Activated CD8-positive, alpha-beta memory T cell treated with anti-CD3 and anti-CD28 coated beads for 24 hours (primary cell): Measurements from ENCODE around the gene BTLA.
"Not testable (repeated sequence)": the region's sequence is repeated elsewhere in the genome, so short reads cannot be mapped to it uniquely, and the experiment has no call there.

ENCODE experiments used
- DNase-seq: peaks from one replicate; pipeline ENCODE4 v3.0.0-alpha.2; 2020

BTLA gene

GRCh38 chr3:112498914-112499711 is at the start of gene BTLA:
Gene BTLA (minus strand): TSS chr3:112499472. CDS start chr3:112499358, 114 bp downstream.
- DNase-seq, result no peak

GRCh38 chr3:112546216-112546759 is 47.0 kb upstream of the BTLA start:
- no peak for DNase-seq

GRCh38 chr3:112539825-112540650 is 40.8 kb upstream of the BTLA start:
- no peak for DNase-seq

- no peak for DNase-seq
These were observed 32.1 kb upstream of the BTLA start for GRCh38 chr3:112531358-112531781.

- DNase-seq, result no peak
These were observed 31.3 kb upstream of the BTLA start for GRCh38 chr3:112530573-112530972.

GRCh38 chr3:112524127-112524526 is 24.9 kb upstream of the BTLA start:
- DNase-seq, result not testable (repeated sequence)

GRCh38 chr3:112519424-112520001 is 20.2 kb upstream of the BTLA start:
- no peak for DNase-seq

GRCh38 chr3:112518970-112519369 is 19.7 kb upstream of the BTLA start:
- DNase-seq, result not testable (repeated sequence)

GRCh38 chr3:112514527-112515128 is 15.4 kb upstream of the BTLA start:
- DNase-seq, result no peak

- no peak for DNase-seq
These were observed 13.0 kb upstream of the BTLA start for GRCh38 chr3:112512320-112512719.

GRCh38 chr3:112508860-112509259 is 9.6 kb upstream of the BTLA start:
- DNase-seq, result no peak

- no peak for DNase-seq
These were observed 9.0 kb upstream of the BTLA start for GRCh38 chr3:112508261-112508660.

GRCh38 chr3:112505907-112506306 is 6.6 kb upstream of the BTLA start:
- DNase-seq, result no peak

- no peak for DNase-seq
These were observed 4.9 kb upstream of the BTLA start for GRCh38 chr3:112504123-112504522.

GRCh38 chr3:112503304-112503972 is 4.2 kb upstream of the BTLA start:
- DNase-seq, result no peak

GRCh38 chr3:112500621-112501020 is 1.3 kb upstream of the BTLA start:
- no peak for DNase-seq

GRCh38 chr3:112497897-112498548 is 1.2 kb downstream of the BTLA start:
- no peak for DNase-seq

- DNase-seq, result no peak
These were observed 2.8 kb downstream of the BTLA start for GRCh38 chr3:112496366-112497067.

- not testable (repeated sequence) for DNase-seq
These were observed 4.9 kb downstream of the BTLA start for GRCh38 chr3:112494448-112494767.

GRCh38 chr3:112492124-112492523 is 7.1 kb downstream of the BTLA start:
- DNase-seq, result no peak

GRCh38 chr3:112491373-112491772 is 7.9 kb downstream of the BTLA start:
- DNase-seq, result no peak
